H1 (cell line): ENCODE measurements around the gene PRRC1. TPM values are rescaled to one million over a fixed set of nuclear protein-coding genes. Genes with fewer than 3 reads are reported as not detected.

Experiments
- CTCF ChIA-PET: fragments of 300-600 bp; sonication (Branson Sonifier 250); formaldehyde crosslinking; loops from one replicate; lab custom pipeline; 2021; ENCODE audit not compliant: partially characterized antibody; lab: Charles Lee
- POLR2A ChIA-PET: fragments of 300-600 bp; sonication (Branson Sonifier 250); formaldehyde crosslinking; loops from one replicate; lab custom pipeline; 2021; ENCODE audit warnings: inconsistent platforms; ENCODE audit not compliant: partially characterized antibody; lab: Charles Lee
- DNase-seq, 2 experiments: peaks; one replicate each; pipeline versions ENCODE4 v3.0.0 to v3.0.0-alpha.2; 2010 to 2022; ENCODE audit warnings: low spot score in 2 of 2, low read depth in 1 of 2, mixed read lengths in 1 of 2
- FAIRE-seq: peaks from 2 replicates; lab custom pipeline; 2011; peaks lifted over from hg19 to GRCh38; lab: Jason Lieb, UNC
- H2AFZ ChIP-seq: 2 replicates; pipeline ENCODE4 v1.8.1; 2012; ENCODE audit warnings: low read length, inconsistent platforms
- H2AK5ac ChIP-seq: 2 replicates; pipeline ENCODE4 v1.6.1; 2013; ENCODE audit warnings: low read depth, low read length
- H2BK120ac ChIP-seq: replicated peaks from 2 replicates; pipeline ENCODE3; 2013; ENCODE audit warnings: low read depth, low read length, inconsistent platforms
- H2BK12ac ChIP-seq: 2 replicates; pipeline ENCODE4 v1.6.1; 2013; ENCODE audit warnings: low read depth, low read length
- H2BK15ac ChIP-seq: 2 replicates; pipeline ENCODE4 v1.6.1; 2013; ENCODE audit warnings: low read length
- H2BK20ac ChIP-seq: 2 replicates; pipeline ENCODE4 v1.6.1; 2013; ENCODE audit warnings: low read length
- H2BK5ac ChIP-seq: 2 replicates; pipeline ENCODE4 v1.6.1; 2013; ENCODE audit warnings: low read depth, low read length
- H3K14ac ChIP-seq: 2 replicates; pipeline ENCODE4 v1.6.1; 2013; ENCODE audit warnings: inconsistent platforms; ENCODE audit not compliant: insufficient read length
- H3K18ac ChIP-seq: 2 replicates; pipeline ENCODE4 v1.6.1; 2013; ENCODE audit warnings: low read length; ENCODE audit errors: extremely low read depth
- H3K23ac ChIP-seq: 2 replicates; pipeline ENCODE4 v1.6.1; 2013; ENCODE audit warnings: inconsistent platforms; ENCODE audit not compliant: insufficient read length
- H3K23me2 ChIP-seq: 2 replicates; pipeline ENCODE4 v1.6.1; 2013; ENCODE audit warnings: low read depth, low read length
- H3K27ac ChIP-seq: 2 replicates; pipeline ENCODE4 v1.6.1; 2011; ENCODE audit warnings: low read depth, low read length, inconsistent platforms
- H3K27me3 ChIP-seq, 4 experiments: replicated peaks in 1 of 4; 1 replicate in 1 of 4; 2 replicates in 3 of 4; pipeline versions ENCODE4 v1.6.1 to v1.8.1; 2011 to 2013; ENCODE audit warnings: low read length in 3 of 4, mild to moderate bottlenecking in 3 of 4, inconsistent platforms in 2 of 4, mixed read lengths in 2 of 4, moderate library complexity in 1 of 4; ENCODE audit not compliant: control insufficient read depth in 3 of 4, insufficient read depth in 3 of 4; ENCODE audit errors: extremely low read depth in 1 of 4
- H3K36me3 ChIP-seq, 4 experiments: 2 replicates each; pipeline versions ENCODE4 v1.6.1 to v1.8.1; 2011 to 2013; ENCODE audit warnings: mild to moderate bottlenecking in 4 of 4, low read length in 3 of 4, moderate library complexity in 2 of 4, control low read depth in 1 of 4, inconsistent platforms in 1 of 4; ENCODE audit not compliant: insufficient read depth in 4 of 4, control insufficient read depth in 2 of 4
- H3K4ac ChIP-seq: replicated peaks from 2 replicates; pipeline ENCODE3; 2013; ENCODE audit warnings: low read length, low read depth, mixed read lengths, inconsistent platforms; ENCODE audit not compliant: insufficient read length
- H3K4me1 ChIP-seq, 4 experiments: replicated peaks in 1 of 4; 1 replicate in 1 of 4; 2 replicates in 3 of 4; pipeline versions ENCODE4 v1.6.1 to v1.8.1; 2011 to 2013; ENCODE audit warnings: low read length in 3 of 4, inconsistent platforms in 2 of 4, mixed read lengths in 1 of 4; ENCODE audit not compliant: insufficient read depth in 4 of 4, control insufficient read depth in 3 of 4
- H3K4me2 ChIP-seq, 2 experiments: 2 replicates each; pipeline versions ENCODE4 v1.6.1 to v1.8.1; 2011 to 2013; ENCODE audit warnings: low read depth in 2 of 2, low read length in 2 of 2, control low read depth in 1 of 2, inconsistent platforms in 1 of 2, mild to moderate bottlenecking in 1 of 2; ENCODE audit not compliant: insufficient read depth in 1 of 2
- H3K4me3 ChIP-seq, 4 experiments: fragments of 200-600, 300-600 bp in 1 of 4; sonication (generic), shearing (Covaris generic), sonication (Bioruptor Twin) in 1 of 4; 2 replicates each; pipeline versions ENCODE4 v1.5.1 to v1.8.1; 2011 to 2016; ENCODE audit warnings: low read length in 4 of 4, low read depth in 3 of 4, control low read depth in 2 of 4, inconsistent platforms in 2 of 4, mild to moderate bottlenecking in 2 of 4, mixed read lengths in 1 of 4, moderate library complexity in 1 of 4; ENCODE audit not compliant: insufficient read depth in 2 of 4; ENCODE audit errors: extremely low read depth in 1 of 4
- H3K56ac ChIP-seq: replicated peaks from 2 replicates; pipeline ENCODE3; 2013; ENCODE audit warnings: low read depth, mild to moderate bottlenecking, mixed read lengths, low read length, inconsistent platforms; ENCODE audit not compliant: insufficient read length
- H3K79me1 ChIP-seq: 2 replicates; pipeline ENCODE4 v1.6.1; 2013; ENCODE audit warnings: low read depth, low read length, control low read depth
- H3K79me2 ChIP-seq, 2 experiments: 2 replicates each; pipeline versions ENCODE4 v1.6.1 to v1.8.1; 2012 to 2013; ENCODE audit warnings: low read length in 2 of 2, mild to moderate bottlenecking in 2 of 2, inconsistent platforms in 1 of 2; ENCODE audit not compliant: insufficient read depth in 2 of 2, control insufficient read depth in 1 of 2
- H3K9ac ChIP-seq, 4 experiments: replicated peaks in 1 of 4; 1 replicate in 1 of 4; 2 replicates in 3 of 4; pipeline versions ENCODE4 v1.6.1 to v1.8.1; 2011 to 2013; ENCODE audit warnings: low read depth in 3 of 4, low read length in 3 of 4, control low read depth in 2 of 4, mild to moderate bottlenecking in 2 of 4, moderate library complexity in 2 of 4, inconsistent platforms in 1 of 4; ENCODE audit errors: extremely low read depth in 1 of 4
- H3K9me3 ChIP-seq, 2 experiments: 2 replicates each; pipeline versions ENCODE4 v1.6.1 to v1.8.1; 2012 to 2013; ENCODE audit warnings: mild to moderate bottlenecking in 2 of 2, moderate library complexity in 2 of 2, control low read depth in 1 of 2, inconsistent platforms in 1 of 2, low read depth in 1 of 2, low read length in 1 of 2, mixed read lengths in 1 of 2; ENCODE audit not compliant: insufficient read depth in 2 of 2
- H4K20me1 ChIP-seq, 2 experiments: replicated peaks in 1 of 2; 2 replicates each; pipeline versions ENCODE3 to v1.8.1; 2011 to 2013; ENCODE audit warnings: inconsistent platforms in 2 of 2, low read length in 2 of 2, mild to moderate bottlenecking in 1 of 2; ENCODE audit not compliant: insufficient read depth in 2 of 2, control insufficient read depth in 1 of 2
- H4K5ac ChIP-seq: 2 replicates; pipeline ENCODE4 v1.6.1; 2013; ENCODE audit warnings: low read length, low read depth, mixed read lengths, inconsistent platforms; ENCODE audit not compliant: insufficient read length
- H4K8ac ChIP-seq: 2 replicates; pipeline ENCODE4 v1.8.0; 2013; ENCODE audit warnings: mild to moderate bottlenecking, moderate library complexity, low read length, inconsistent platforms; ENCODE audit not compliant: insufficient read depth; ENCODE audit errors: extremely low read depth
- H4K91ac ChIP-seq: replicated peaks from 2 replicates; pipeline ENCODE3; 2013; ENCODE audit warnings: low read length, mixed read lengths, inconsistent platforms; ENCODE audit not compliant: insufficient read length
- CBX8 ChIP-seq: fragments of 300-800, 300-1000 bp; sonication (generic); IDR thresholded peaks from 2 replicates; pipeline ENCODE4 v1.7.1; 2016; ENCODE audit warnings: low read depth, low read length, borderline replicate concordance
- EGR1 ChIP-seq: IDR thresholded peaks from 2 replicates; pipeline ENCODE4 v1.6.1; 2011; ENCODE audit warnings: low read depth, low read length, borderline replicate concordance
- FOSL1 ChIP-seq: IDR thresholded peaks from 2 replicates; pipeline ENCODE4 v1.6.1; 2011; ENCODE audit warnings: mild to moderate bottlenecking, low read depth, low read length, moderate library complexity; ENCODE audit not compliant: insufficient read depth
- SUZ12 ChIP-seq: fragments of 200-600 bp; sonication (generic); IDR thresholded peaks from 2 replicates; pipeline ENCODE4 v1.6.1; 2012; ENCODE audit warnings: mild to moderate bottlenecking, inconsistent platforms, low read length, moderate library complexity, mixed read lengths
- WGBS, 2 experiments: shearing (Covaris generic) in 1 of 2; methylation state at CpG; one replicate each; pipeline versions ENCODE4 v1.1.6 to v1.1.7; 2013 to 2015; ENCODE audit warnings: low lambda C conversion rate in 2 of 2, mixed read lengths in 2 of 2, inconsistent platforms in 1 of 2, low coverage in 1 of 2, missing lambda C conversion rate in 1 of 2; ENCODE audit not compliant: insufficient replicate concordance in 2 of 2, insufficient coverage in 1 of 2, insufficient read length in 1 of 2; ENCODE audit errors: extremely low coverage in 1 of 2, missing lambda C conversion rate in 1 of 2; 5-methylcytosine and 5-hydroxymethylcytosine counted together
- polyA plus RNA-seq, 7 experiments: library from polyadenylated mRNA; depleted of rRNA in 3 of 7; stranded (reverse) in 5 of 7; unstranded in 2 of 7; fragments of >200 nt in 5 of 7; fragments of 200-250 nt in 2 of 7; gene quantifications; 1 replicate in 5 of 7; 2 replicates in 1 of 7; 4 replicates in 1 of 7; pipeline versions ENCODE4 v1.2.1 to v1.2.3, GENCODE V29; 2011 to 2013; ENCODE audit warnings: missing spikeins in 2 of 7, mixed read lengths in 2 of 7
- total RNA-seq: library from RNA; stranded (reverse); fragmentation: NEBNext Ultra II Directional; extraction: Animal tissue kit (Norgen Biotek cat#: 25700); gene quantifications from 2 replicates; pipeline ENCODE4 v1.2.1, GENCODE V29; 2021

The PRRC1 gene
- total and polyA plus RNA-seq, 2 of the 8 experiments (the other 6 are each of a cell fraction or from before 2014, with no cell fraction given), result 54.6 to 78.6 TPM

GRCh38 chr5:127596501-127596900 is 79.1 kb downstream of the PRRC1 start:
- no peak overlapping the region for H2BK120ac ChIP-seq
- no peak overlapping the region for H4K8ac ChIP-seq
- no peaks in the 10 kb centered on the region for H3K79me1 ChIP-seq
- no peak overlapping the region for H3K18ac ChIP-seq
- no peak overlapping the region for H3K14ac ChIP-seq
- no peaks in the 10 kb centered on the region for H3K27me3 ChIP-seq
- no peak overlapping the region for H2AFZ ChIP-seq
- no peak overlapping the region for H2AK5ac ChIP-seq
- no peak overlapping the region for H4K5ac ChIP-seq
- H3K4me3 ChIP-seq, result no peak overlapping the region
- FAIRE-seq, result no peak
- ChIA-PET POLR2A (no interaction called here), CTCF (interaction anchor here (1.1 kb wide), 3 partner anchors 21 to 280 kb away, joined by 3 read pairs; no protein-coding TSS in a partner anchor)
- no peak overlapping the region for H3K4ac ChIP-seq
- no peaks in the 10 kb centered on the region for H3K9me3 ChIP-seq
- H4K91ac ChIP-seq, result no peak overlapping the region
- no peak for DNase-seq
- H2BK15ac ChIP-seq, result no peak overlapping the region
- H4K20me1 ChIP-seq, result no peaks in the 10 kb centered on the region
- no peak overlapping the region for H3K9ac ChIP-seq
- no peaks in the 10 kb centered on the region for H3K23me2 ChIP-seq
- H2BK5ac ChIP-seq, result no peak overlapping the region
- H2BK12ac ChIP-seq, result no peak overlapping the region
- no peak for TF ChIP-seq EGR1
- no peak for TF ChIP-seq CBX8
- no peak for TF ChIP-seq SUZ12
- TF ChIP-seq FOSL1, result no peak
- H2BK20ac ChIP-seq, result no peak overlapping the region
- no peaks in the 10 kb centered on the region for H3K4me1 ChIP-seq
- H3K27ac ChIP-seq, result no peak overlapping the region
- no peaks in the 10 kb centered on the region for H3K79me2 ChIP-seq
- no peak overlapping the region for H3K56ac ChIP-seq
- 96% methylated on average over 3 of the region's 3 CpGs; no CpG with 5 or more reads in 1 of the 2 experiments for WGBS, 2 experiments
- no peaks in the 10 kb centered on the region for H3K36me3 ChIP-seq
- H3K4me2 ChIP-seq, result no peak overlapping the region
- H3K23ac ChIP-seq, result no peak overlapping the region
